Upper lobe of left lung (tissue), 6 donors: ENCODE results near the gene NRXN3. TPM values are rescaled to one million over a fixed set of nuclear protein-coding genes. Genes with fewer than 3 reads are reported as not detected.

Experiments
- ATAC-seq, 2 donors: fragments of 200-7000 bp; cut with Tn5 transposase; one replicate each; pipeline ENCODE4 v1.9.1; 2022; ENCODE audit warnings: mild to moderate bottlenecking in 2 of 2, moderate library complexity in 2 of 2; ENCODE audit not compliant: low FRiP score in 2 of 2
- DNase-seq, 2 donors: peaks; one replicate each; pipeline ENCODE4 v3.0.0-alpha.2; 2019 to 2020
- H3K27ac ChIP-seq, 4 donors: fragments of 200-600 bp; sonication (generic); one replicate each; pipeline ENCODE4 v1.5.1; 2016 to 2019
- H3K27me3 ChIP-seq, 4 donors: fragments of 200-600 bp; sonication (generic); one replicate each; pipeline ENCODE4 v1.5.1; 2017 to 2019
- H3K36me3 ChIP-seq, 4 donors: fragments of 200-600 bp; sonication (generic); one replicate each; pipeline ENCODE4 v1.5.1; 2016 to 2019
- H3K4me1 ChIP-seq, 4 donors: fragments of 200-600 bp; sonication (generic); one replicate each; pipeline ENCODE4 v1.5.1; 2018 to 2019
- H3K4me3 ChIP-seq, 4 donors: fragments of 200-600 bp; sonication (generic); one replicate each; pipeline ENCODE4 v1.5.1; 2017 to 2019; ENCODE audit warnings: mild to moderate bottlenecking in 2 of 4, moderate library complexity in 1 of 4
- H3K9me3 ChIP-seq, 4 donors: fragments of 200-600 bp; sonication (generic); one replicate each; pipeline ENCODE4 v1.5.1; 2018 to 2019
- EP300 ChIP-seq, 4 donors: sonication (generic); formaldehyde crosslinking; IDR thresholded peaks; one replicate each; pipeline ENCODE4 v1.5.1; 2017; ENCODE audit warnings: antibody characterized with exemption in 4 of 4, control low read depth in 2 of 4
- POLR2A ChIP-seq, 4 donors: fragments of 450-650 bp; IDR thresholded peaks; one replicate each; pipeline ENCODE4 v1.5.1; 2016 to 2017; ENCODE audit warnings: antibody characterized with exemption in 4 of 4, mild to moderate bottlenecking in 2 of 4
- POLR2AphosphoS5 ChIP-seq, 2 donors: sonication (generic); formaldehyde crosslinking; IDR thresholded peaks; one replicate each; pipeline ENCODE4 v1.5.1; 2017; ENCODE audit warnings: antibody characterized with exemption in 2 of 2
- WGBS, 2 donors: methylation state at CpG; one replicate each; pipeline ENCODE4 v1.1.5; 2017 to 2018; 5-methylcytosine and 5-hydroxymethylcytosine counted together
- total RNA-seq, 6 donors: library from RNA; depleted of rRNA in 4 of 6; stranded (reverse); fragments of >200 nt in 4 of 6; gene quantifications; one replicate each; pipeline versions ENCODE4 v1.1.0 to v1.2.1, GENCODE V29; 2016 to 2021
- TF ChIP-seq, protein P1 (sequence below), 6 experiments: fragments of 450-650 bp in 4 of 6; fragments of 200-600 bp in 2 of 6; sonication (generic) in 2 of 6; IDR thresholded peaks; one replicate each; pipeline ENCODE4 v1.5.1; 2016 to 2019; ENCODE audit warnings: antibody characterized with exemption in 6 of 6
- donor health status: DM: no; HTN: no; CAD: no; lungs with moderate emphysema.
- donor health status: DM: no; HTN: yes; CAD: no; lungs with severe emphysema.

Gene NRXN3
- total RNA-seq, 6 donors from 2014 or later: 4.4 to 14.9 (median 7.2) TPM

DNA sequence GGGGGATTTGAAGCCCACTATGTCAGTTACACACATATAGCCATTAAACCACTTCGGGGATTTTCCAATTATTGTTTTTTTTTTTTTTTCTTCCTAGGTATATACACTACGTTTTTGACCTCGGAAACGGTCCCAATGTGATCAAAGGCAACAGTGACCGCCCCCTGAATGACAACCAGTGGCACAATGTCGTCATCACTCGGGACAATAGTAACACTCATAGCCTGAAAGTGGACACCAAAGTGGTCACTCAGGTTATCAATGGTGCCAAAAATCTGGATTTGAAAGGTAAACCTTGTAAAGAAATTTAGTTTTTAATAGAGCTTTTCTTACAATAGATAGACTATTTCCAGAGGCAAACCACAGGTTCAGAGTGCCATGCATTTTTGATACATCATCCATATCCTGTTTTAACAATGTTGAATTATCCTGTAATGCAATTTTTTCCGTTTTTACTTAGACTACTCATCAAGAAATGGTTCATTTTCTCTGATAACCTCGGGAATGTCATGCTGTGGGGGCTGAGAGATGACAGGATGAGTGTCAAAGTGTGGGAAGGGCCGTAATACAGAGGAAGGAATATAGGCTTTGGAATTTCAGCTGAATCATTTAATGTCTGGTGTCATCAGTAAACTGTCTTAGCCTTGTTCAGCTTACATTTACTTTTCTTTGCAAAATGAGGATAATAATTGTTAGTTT is 797.1 kb downstream of the NRXN3 start:
- TF ChIP-seq POLR2A (IDR thresholded peaks at IDR 0.05) (no peak), EP300 (IDR thresholded peaks at IDR 0.05) (no peak), POLR2AphosphoS5 (IDR thresholded peaks at IDR 0.05) (no peak)
- TF ChIP-seq, protein P1, sequence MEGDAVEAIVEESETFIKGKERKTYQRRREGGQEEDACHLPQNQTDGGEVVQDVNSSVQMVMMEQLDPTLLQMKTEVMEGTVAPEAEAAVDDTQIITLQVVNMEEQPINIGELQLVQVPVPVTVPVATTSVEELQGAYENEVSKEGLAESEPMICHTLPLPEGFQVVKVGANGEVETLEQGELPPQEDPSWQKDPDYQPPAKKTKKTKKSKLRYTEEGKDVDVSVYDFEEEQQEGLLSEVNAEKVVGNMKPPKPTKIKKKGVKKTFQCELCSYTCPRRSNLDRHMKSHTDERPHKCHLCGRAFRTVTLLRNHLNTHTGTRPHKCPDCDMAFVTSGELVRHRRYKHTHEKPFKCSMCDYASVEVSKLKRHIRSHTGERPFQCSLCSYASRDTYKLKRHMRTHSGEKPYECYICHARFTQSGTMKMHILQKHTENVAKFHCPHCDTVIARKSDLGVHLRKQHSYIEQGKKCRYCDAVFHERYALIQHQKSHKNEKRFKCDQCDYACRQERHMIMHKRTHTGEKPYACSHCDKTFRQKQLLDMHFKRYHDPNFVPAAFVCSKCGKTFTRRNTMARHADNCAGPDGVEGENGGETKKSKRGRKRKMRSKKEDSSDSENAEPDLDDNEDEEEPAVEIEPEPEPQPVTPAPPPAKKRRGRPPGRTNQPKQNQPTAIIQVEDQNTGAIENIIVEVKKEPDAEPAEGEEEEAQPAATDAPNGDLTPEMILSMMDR (IDR thresholded peaks at IDR 0.05): no peak
- WGBS, 2 donors: 70 to 82% methylated on average over 10 of the region's 10 CpGs
- Histone ChIP-seq H3K27ac (no peak overlapping the region), H3K4me3 (no peak overlapping the region), H3K36me3 (no peaks in the 10 kb centered on the region), H3K9me3 (no peaks in the 10 kb centered on the region), H3K27me3 (no peaks in the 10 kb centered on the region), H3K4me1 (peaks cover 0 to 3% (median 0%) of the 10 kb centered on the region in 4 donors)
- DNase-seq: no peak
- ATAC-seq: no peak

DNA sequence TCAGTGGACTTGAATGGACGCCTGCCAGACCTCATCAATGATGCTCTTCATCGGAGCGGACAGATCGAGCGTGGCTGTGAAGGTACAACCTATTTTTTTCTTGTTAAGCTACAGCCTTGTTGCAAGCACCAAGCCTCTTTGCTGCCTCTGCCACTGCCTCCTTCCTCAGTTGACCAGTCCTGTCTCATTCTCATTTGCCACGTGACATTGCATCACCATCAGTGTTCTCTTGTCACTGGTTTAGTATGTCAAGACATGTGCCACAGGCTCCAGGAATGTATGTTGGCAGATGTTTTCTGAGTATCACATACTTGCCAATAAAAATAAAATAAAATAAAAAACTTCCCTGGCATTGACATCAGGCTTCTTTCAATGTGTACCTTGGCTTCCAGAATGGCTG is 798.1 kb downstream of the NRXN3 start:
- no peak for ATAC-seq

GRCh38 chr14:78970677-78971076 is 800.5 kb downstream of the NRXN3 start:
- Histone ChIP-seq H3K36me3 (no peaks in the 10 kb centered on the region), H3K27me3 (no peaks in the 10 kb centered on the region), H3K4me3 (no peak overlapping the region), H3K27ac (no peak overlapping the region), H3K9me3 (no peaks in the 10 kb centered on the region), H3K4me1 (peaks cover 0 to 3% (median 0%) of the 10 kb centered on the region in 4 donors)
- TF ChIP-seq EP300 (IDR thresholded peaks at IDR 0.05) (no peak), POLR2A (IDR thresholded peaks at IDR 0.05) (no peak), POLR2AphosphoS5 (IDR thresholded peaks at IDR 0.05) (no peak)
- TF ChIP-seq, protein P1 (IDR thresholded peaks at IDR 0.05): no peak
- DNase-seq: no peak
- ATAC-seq: no peak
- 88 to 90% methylated on average over 5 of the region's 5 CpGs for WGBS, 2 donors

More for the DNA sequence above, 798.1 kb downstream of the NRXN3 start:
- WGBS, 2 donors: 89 to 91% methylated on average over 6 of the region's 6 CpGs
- Histone ChIP-seq H3K9me3 (no peaks in the 10 kb centered on the region), H3K4me1 (peaks cover 0 to 3% (median 0%) of the 10 kb centered on the region in 4 donors), H3K36me3 (no peaks in the 10 kb centered on the region), H3K4me3 (no peak overlapping the region), H3K27me3 (no peaks in the 10 kb centered on the region), H3K27ac (no peak overlapping the region)
- TF ChIP-seq POLR2AphosphoS5 (IDR thresholded peaks at IDR 0.05): no peak
- DNase-seq: no peak

GRCh38 chr14:78972440-78972839 is 802.3 kb downstream of the NRXN3 start:
- H3K27me3 ChIP-seq: no peaks in the 10 kb centered on the region
- H3K4me1 ChIP-seq: peaks cover 0 to 3% (median 0%) of the 10 kb centered on the region in 4 donors
- no peaks in the 10 kb centered on the region for H3K36me3 ChIP-seq
- DNase-seq: peak in 1 of 2 donors; percentile 25
- no peaks in the 10 kb centered on the region for H3K9me3 ChIP-seq
- ATAC-seq: no peak
- no peak overlapping the region for H3K4me3 ChIP-seq
- H3K27ac ChIP-seq: no peak overlapping the region
- TF ChIP-seq POLR2AphosphoS5 (IDR thresholded peaks at IDR 0.05) (no peak), EP300 (IDR thresholded peaks at IDR 0.05) (no peak), POLR2A (IDR thresholded peaks at IDR 0.05) (no peak)
- TF ChIP-seq, protein P1 (IDR thresholded peaks at IDR 0.05): no peak
- 81 to 82% methylated on average over 9 of the region's 9 CpGs for WGBS, 2 donors

GRCh38 chr14:78974691-78975090 is 804.5 kb downstream of the NRXN3 start:
- DNase-seq: no peak
- TF ChIP-seq EP300 (IDR thresholded peaks at IDR 0.05) (no peak), POLR2AphosphoS5 (IDR thresholded peaks at IDR 0.05) (no peak), POLR2A (IDR thresholded peaks at IDR 0.05) (no peak)
- TF ChIP-seq, protein P1 (IDR thresholded peaks at IDR 0.05): no peak

More at GRCh38 chr14:78974691-78975090, 804.5 kb downstream of the NRXN3 start:
- no peaks in the 10 kb centered on the region for H3K36me3 ChIP-seq
- H3K27me3 ChIP-seq: no peaks in the 10 kb centered on the region
- no peaks in the 10 kb centered on the region for H3K9me3 ChIP-seq
- no peak overlapping the region for H3K27ac ChIP-seq
- H3K4me3 ChIP-seq: no peak overlapping the region
- no peaks in the 10 kb centered on the region for H3K4me1 ChIP-seq
- ATAC-seq: no peak
- WGBS, 2 donors: 68 to 73% methylated on average over 3 of the region's 3 CpGs
